ENCODE results near the gene CCDC86.

CCDC86 gene

GRCh38 chr11:60866911-60867870 lies 25.3 kb downstream of the CCDC86 start, which contains the start of gene ZP1:
ZP1 (plus strand) TSS chr11:60867542; CDS start chr11:60867562, 20 bp downstream.
- DNase-seq (ENCODE audit: low read depth): no peak
- Histone ChIP-seq H3K9ac (ENCODE audit: low read length) (no peak within 1 kb of the TSS), H3K27me3 (replicated peaks; ENCODE audit: control insufficient read depth, insufficient read depth, low read length) (peaks cover 6% of the 10 kb centered on the region), H3K9me3 (ENCODE audit: control insufficient read depth, low read length) (no peaks in the 10 kb centered on the region), H3K4me1 (ENCODE audit: control insufficient read depth, insufficient read depth, low read length) (peaks cover 23% of the 10 kb centered on the region), H3K36me3 (ENCODE audit: control insufficient read depth, insufficient read depth, low read length, severe bottlenecking) (no peaks in the 10 kb centered on the region), H3K4me3 (ENCODE audit: low read length) (no peak within 1 kb of the TSS)

DNA sequence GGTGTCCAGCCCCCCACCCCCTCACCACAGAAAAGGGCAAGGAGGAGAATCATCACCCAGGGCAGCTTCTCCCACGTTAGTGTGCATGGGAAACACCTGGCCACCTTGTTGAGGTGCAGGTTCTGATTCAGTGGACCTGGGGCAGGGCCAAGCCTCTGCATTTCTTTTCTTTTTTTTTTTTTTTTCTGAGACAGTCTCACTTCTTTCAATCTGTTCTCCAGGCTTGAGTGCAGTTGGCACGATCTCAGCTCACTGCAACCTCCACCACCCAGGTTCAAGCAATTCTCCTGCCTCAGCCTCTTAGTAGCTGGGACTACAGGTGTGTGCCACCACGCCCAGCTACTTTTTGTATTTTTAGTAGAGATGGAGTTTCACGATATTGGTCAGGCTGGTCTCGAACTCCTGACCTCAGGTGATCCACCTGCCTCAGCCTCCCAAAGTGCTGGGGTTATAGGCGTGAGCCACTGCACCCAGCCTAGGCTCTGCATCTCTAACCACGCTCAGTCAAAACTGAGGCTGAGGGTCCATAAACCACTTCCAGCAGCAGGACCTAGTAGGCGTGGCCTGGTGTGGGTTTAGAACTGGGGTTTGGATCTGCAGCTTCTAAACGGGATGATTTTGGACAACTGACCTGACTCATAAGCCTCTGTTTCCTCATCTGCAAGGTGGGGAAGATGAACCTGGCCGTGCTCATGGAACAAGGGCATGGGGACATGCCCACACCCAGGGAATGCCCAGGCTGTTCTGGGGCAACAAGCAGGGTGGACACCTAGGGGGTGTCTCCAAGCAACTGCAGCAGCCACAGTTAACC lies 26.2 kb downstream of the CCDC86 start:
- Histone ChIP-seq H3K9ac (ENCODE audit: low read length) (no peak overlapping the region), H3K36me3 (ENCODE audit: control insufficient read depth, insufficient read depth, low read length, severe bottlenecking) (no peaks in the 10 kb centered on the region), H3K4me1 (ENCODE audit: control insufficient read depth, insufficient read depth, low read length) (peaks cover 32% of the 10 kb centered on the region), H3K27me3 (replicated peaks; ENCODE audit: control insufficient read depth, insufficient read depth, low read length) (peaks cover 6% of the 10 kb centered on the region), H3K9me3 (ENCODE audit: control insufficient read depth, low read length) (no peaks in the 10 kb centered on the region), H3K4me3 (ENCODE audit: low read length) (no peak overlapping the region)
- DNase-seq (ENCODE audit: low read depth): no peak

DNA sequence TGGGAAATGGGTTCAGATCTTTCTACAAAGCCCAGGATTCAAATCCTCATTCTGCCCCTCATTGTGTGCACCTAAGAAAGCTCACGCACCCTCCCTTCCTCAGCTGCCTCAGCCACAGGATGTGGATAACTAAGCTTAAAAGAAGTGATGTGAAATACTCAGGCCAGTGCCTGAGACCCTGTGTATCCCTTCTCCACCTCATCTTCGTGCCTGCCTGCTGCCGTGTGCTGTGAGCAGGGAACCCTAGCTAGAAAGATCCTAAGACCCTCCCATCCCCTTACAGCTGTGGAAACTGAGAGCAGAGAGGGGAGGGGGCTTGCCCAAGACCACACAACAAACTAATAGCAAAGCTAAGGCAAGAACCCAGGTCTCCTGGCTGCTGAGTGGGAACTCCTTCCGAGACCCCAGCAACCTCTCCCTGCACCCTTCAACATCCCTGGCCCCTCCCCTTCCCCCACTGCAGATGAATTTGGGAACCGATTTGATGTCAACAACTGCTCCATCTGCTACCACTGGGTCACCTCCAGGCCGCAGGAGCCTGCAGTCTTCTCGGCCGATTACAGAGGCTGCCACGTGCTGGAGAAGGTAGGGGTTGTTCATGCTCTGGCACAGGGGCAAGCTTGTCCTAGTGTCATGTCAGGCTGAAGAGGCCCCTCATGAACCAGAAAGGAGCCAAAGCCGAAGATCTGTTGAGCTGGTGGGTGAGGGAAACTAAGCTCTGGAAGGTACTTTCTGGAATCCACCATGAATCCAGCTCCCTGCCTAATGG lies 27.0 kb downstream of the CCDC86 start:
- DNase-seq (ENCODE audit: low read depth): no peak

GRCh38 chr11:60869451-60869825 lies 27.5 kb downstream of the CCDC86 start:
- H3K4me3 ChIP-seq (ENCODE audit: low read length): no peak overlapping the region
- peaks cover 27% of the 10 kb centered on the region for H3K4me1 ChIP-seq (ENCODE audit: control insufficient read depth, insufficient read depth, low read length)
- no peak for DNase-seq (ENCODE audit: low read depth)
- H3K9ac ChIP-seq (ENCODE audit: low read length): no peak overlapping the region
- H3K27me3 ChIP-seq (replicated peaks; ENCODE audit: control insufficient read depth, insufficient read depth, low read length): peaks cover 4% of the 10 kb centered on the region
- H3K36me3 ChIP-seq (ENCODE audit: control insufficient read depth, insufficient read depth, low read length, severe bottlenecking): no peaks in the 10 kb centered on the region
- H3K9me3 ChIP-seq (ENCODE audit: control insufficient read depth, low read length): no peaks in the 10 kb centered on the region

More for the DNA sequence above, 27.0 kb downstream of the CCDC86 start:
- Histone ChIP-seq H3K9me3 (ENCODE audit: control insufficient read depth, low read length) (no peaks in the 10 kb centered on the region), H3K4me3 (ENCODE audit: low read length) (no peak overlapping the region), H3K9ac (ENCODE audit: low read length) (no peak overlapping the region), H3K36me3 (ENCODE audit: control insufficient read depth, insufficient read depth, low read length, severe bottlenecking) (no peaks in the 10 kb centered on the region), H3K4me1 (ENCODE audit: control insufficient read depth, insufficient read depth, low read length) (peaks cover 33% of the 10 kb centered on the region), H3K27me3 (replicated peaks; ENCODE audit: control insufficient read depth, insufficient read depth, low read length) (peaks cover 6% of the 10 kb centered on the region)

DNA sequence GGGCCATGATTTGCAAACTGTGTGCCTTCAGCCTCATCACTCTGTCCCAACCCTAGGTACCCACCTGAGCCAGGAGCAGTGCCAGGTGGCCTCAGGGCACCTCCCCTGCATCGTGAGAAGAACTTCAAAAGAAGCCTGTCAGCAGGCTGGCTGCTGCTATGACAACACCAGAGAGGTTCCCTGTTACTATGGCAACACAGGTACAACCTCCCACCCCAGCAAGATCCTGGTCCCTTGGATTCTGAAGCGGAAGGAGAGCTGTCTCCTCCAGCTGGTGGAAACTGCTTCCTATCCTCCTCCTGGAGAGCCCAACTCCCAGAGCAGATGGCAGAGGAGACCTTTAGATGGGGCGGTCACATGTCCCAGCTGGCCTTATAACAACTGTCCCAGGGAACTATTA lies 28.4 kb downstream of the CCDC86 start:
- H3K4me1 ChIP-seq (ENCODE audit: control insufficient read depth, insufficient read depth, low read length): peaks cover 27% of the 10 kb centered on the region
- no peak for DNase-seq (ENCODE audit: low read depth)
- no peak overlapping the region for H3K4me3 ChIP-seq (ENCODE audit: low read length)
- no peaks in the 10 kb centered on the region for H3K36me3 ChIP-seq (ENCODE audit: control insufficient read depth, insufficient read depth, low read length, severe bottlenecking)
- H3K9me3 ChIP-seq (ENCODE audit: control insufficient read depth, low read length): no peaks in the 10 kb centered on the region
- no peak overlapping the region for H3K9ac ChIP-seq (ENCODE audit: low read length)
- H3K27me3 ChIP-seq (replicated peaks; ENCODE audit: control insufficient read depth, insufficient read depth, low read length): no peaks in the 10 kb centered on the region

GRCh38 chr11:60870733-60871377 lies 28.9 kb downstream of the CCDC86 start:
- H3K27me3 ChIP-seq (replicated peaks; ENCODE audit: control insufficient read depth, insufficient read depth, low read length): no peaks in the 10 kb centered on the region
- no peak for DNase-seq (ENCODE audit: low read depth)
- H3K4me3 ChIP-seq (ENCODE audit: low read length): no peak overlapping the region
- H3K36me3 ChIP-seq (ENCODE audit: control insufficient read depth, insufficient read depth, low read length, severe bottlenecking): no peaks in the 10 kb centered on the region
- no peaks in the 10 kb centered on the region for H3K9me3 ChIP-seq (ENCODE audit: control insufficient read depth, low read length)
- peak overlapping the region; percentile 1 for H3K9ac ChIP-seq (ENCODE audit: low read length)
- H3K4me1 ChIP-seq (ENCODE audit: control insufficient read depth, insufficient read depth, low read length): peaks cover 27% of the 10 kb centered on the region

DNA sequence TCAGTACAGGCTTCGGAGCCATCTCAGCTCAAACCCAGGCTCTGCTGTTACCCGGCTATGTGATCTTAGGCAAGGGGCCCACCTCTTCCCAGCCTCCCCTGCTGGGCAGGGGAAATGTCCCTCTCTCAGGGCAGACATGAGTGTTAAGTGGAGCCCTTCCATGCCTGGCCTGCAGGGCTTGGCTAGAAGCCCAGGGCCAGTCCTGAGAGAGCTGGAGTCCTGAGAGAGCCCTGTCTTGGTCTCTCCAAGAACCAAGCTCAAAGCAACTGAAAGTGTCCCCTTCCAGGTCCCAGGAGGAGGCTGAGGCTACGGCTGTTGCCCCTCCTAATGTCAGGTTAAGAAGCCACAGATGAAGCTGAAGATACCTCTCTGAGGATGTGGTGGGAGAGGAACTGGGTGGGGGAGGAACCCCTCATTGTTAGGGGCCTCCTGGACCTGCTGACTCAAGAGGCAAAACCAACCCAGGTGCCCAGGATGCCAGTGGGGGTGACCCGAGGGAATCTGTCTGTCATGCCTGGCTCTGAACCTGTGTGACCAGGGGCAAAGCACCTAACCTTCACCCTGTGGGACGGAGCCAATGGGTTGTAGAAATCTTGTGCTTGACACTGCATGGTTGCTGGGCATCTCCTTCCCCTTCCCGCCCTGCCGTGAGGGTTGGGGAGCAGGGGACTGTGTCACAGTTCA lies 29.6 kb downstream of the CCDC86 start:
- Histone ChIP-seq H3K27me3 (replicated peaks; ENCODE audit: control insufficient read depth, insufficient read depth, low read length) (no peaks in the 10 kb centered on the region), H3K36me3 (ENCODE audit: control insufficient read depth, insufficient read depth, low read length, severe bottlenecking) (no peaks in the 10 kb centered on the region), H3K9me3 (ENCODE audit: control insufficient read depth, low read length) (no peaks in the 10 kb centered on the region), H3K4me1 (ENCODE audit: control insufficient read depth, insufficient read depth, low read length) (peaks cover 27% of the 10 kb centered on the region), H3K9ac (ENCODE audit: low read length) (peak overlapping the region; percentile 1), H3K4me3 (ENCODE audit: low read length) (no peak overlapping the region)
- peak; percentile 47 for DNase-seq (ENCODE audit: low read depth)

DNA sequence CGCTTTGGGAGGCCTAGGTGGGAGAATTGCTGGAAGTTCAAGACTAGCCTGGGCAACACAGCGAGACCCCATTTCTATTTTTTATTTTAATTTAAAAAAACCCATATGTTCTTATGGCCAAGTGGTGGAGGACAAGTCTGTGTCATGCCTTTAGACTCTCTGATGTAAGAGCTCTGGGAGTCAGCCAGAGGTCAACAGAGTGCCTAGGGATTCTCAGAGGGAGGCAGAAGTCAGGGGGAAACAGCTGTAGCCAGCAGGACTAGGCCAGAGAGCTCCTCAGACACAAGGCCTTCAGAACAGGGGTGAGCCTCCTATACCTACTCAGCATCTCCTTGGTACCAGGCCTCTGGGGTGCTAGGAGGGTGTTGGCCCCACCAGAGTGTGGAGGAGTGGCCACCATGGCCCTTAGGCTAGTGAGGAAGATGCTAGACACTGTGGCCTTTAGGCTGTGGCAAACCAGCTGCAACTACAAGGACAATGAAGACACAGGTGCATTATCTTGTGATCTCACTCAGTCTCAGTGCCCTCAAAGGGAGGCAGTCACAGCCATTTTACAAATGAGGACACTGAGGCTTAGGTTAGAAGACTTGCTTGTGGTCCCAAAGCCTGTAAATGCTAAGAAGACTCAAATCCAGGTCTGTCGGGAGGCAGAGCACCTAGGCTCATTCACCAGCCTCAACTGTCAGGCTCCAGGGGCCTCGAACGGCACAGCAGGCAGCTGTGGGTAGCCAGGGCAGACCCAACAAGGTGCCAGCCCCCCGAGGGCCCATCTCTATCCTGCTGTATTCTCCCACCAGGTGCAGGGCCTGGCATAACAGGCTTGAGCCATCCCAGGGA lies 30.4 kb downstream of the CCDC86 start:
- Histone ChIP-seq H3K4me3 (ENCODE audit: low read length) (no peak overlapping the region), H3K4me1 (ENCODE audit: control insufficient read depth, insufficient read depth, low read length) (peaks cover 27% of the 10 kb centered on the region), H3K9me3 (ENCODE audit: control insufficient read depth, low read length) (no peaks in the 10 kb centered on the region), H3K9ac (ENCODE audit: low read length) (peak overlapping the region; percentile 32), H3K36me3 (ENCODE audit: control insufficient read depth, insufficient read depth, low read length, severe bottlenecking) (no peaks in the 10 kb centered on the region), H3K27me3 (replicated peaks; ENCODE audit: control insufficient read depth, insufficient read depth, low read length) (no peaks in the 10 kb centered on the region)
- peak; percentile 53 for DNase-seq (ENCODE audit: low read depth)

DNA sequence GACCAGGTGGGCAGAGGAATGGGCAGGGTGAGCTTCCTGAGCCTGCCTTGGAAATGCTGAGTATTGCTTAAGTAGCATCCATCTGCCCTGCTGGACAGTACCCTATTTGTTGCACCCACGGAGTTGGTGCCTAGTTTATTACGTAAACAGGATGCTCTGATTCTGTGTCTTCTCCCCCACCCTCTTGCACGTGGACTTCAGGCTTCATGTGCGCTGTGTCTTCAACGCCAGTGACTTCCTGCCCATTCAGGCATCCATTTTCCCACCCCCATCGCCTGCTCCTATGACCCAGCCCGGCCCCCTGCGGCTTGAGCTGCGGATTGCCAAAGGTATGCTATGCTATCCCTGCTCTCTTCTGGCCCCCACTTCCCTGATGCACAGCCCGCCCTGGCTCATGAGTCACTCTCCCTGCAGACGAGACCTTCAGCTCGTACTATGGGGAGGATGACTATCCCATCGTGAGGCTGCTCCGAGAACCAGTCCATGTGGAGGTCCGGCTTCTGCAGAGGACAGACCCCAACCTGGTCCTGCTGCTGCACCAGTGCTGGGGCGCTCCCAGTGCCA lies 31.1 kb downstream of the CCDC86 start:
- peak; percentile 44 for DNase-seq (ENCODE audit: low read depth)
- Histone ChIP-seq H3K27me3 (replicated peaks; ENCODE audit: control insufficient read depth, insufficient read depth, low read length) (no peaks in the 10 kb centered on the region), H3K9me3 (ENCODE audit: control insufficient read depth, low read length) (no peaks in the 10 kb centered on the region), H3K9ac (ENCODE audit: low read length) (no peak overlapping the region), H3K4me1 (ENCODE audit: control insufficient read depth, insufficient read depth, low read length) (peaks cover 27% of the 10 kb centered on the region), H3K4me3 (ENCODE audit: low read length) (no peak overlapping the region), H3K36me3 (ENCODE audit: control insufficient read depth, insufficient read depth, low read length, severe bottlenecking) (no peaks in the 10 kb centered on the region)
